DND-41 (cell line): Measurements from ENCODE around the gene PSD4.

ENCODE experiments used
- CTCF ChIP-seq: IDR thresholded peaks from 2 replicates; pipeline ENCODE4 v1.5.1; 2012; ENCODE audit warnings: borderline replicate concordance, low read length, moderate library complexity, mild to moderate bottlenecking; ENCODE audit not compliant: poor library complexity, severe bottlenecking; ENCODE audit errors: extremely low read depth
- EZH2 ChIP-seq: IDR thresholded peaks from 3 replicates; pipeline ENCODE4 v1.6.1; 2012; ENCODE audit warnings: borderline replicate concordance, low read depth, mild to moderate bottlenecking, moderate library complexity, low read length, inconsistent platforms; ENCODE audit not compliant: severe bottlenecking

GRCh38 chr2:113258471-113259147 lies 84.8 kb downstream of the PSD4 start:
- TF ChIP-seq CTCF, result no peak
- TF ChIP-seq EZH2, result no peak
